GM13977 (cell line): ENCODE results near the gene FAM107B.
"Not testable (repeated sequence)": the region's sequence is repeated elsewhere in the genome, so short reads cannot be mapped to it uniquely, and the experiment has no call there.

Experiments used
- DNase-seq: peaks from one replicate; pipeline ENCODE4 v3.0.0; 2012; ENCODE audit warnings: low spot score
- in situ Hi-C: fragments of 300-500 bp; cut with MboI; formaldehyde crosslinking; loops from one replicate; pipeline ENCODE4 v1.12.0; 2022; ENCODE audit warnings: low sequenced_read_pairs, low pct_unique_long_range_greater_than_20kb, mixed read lengths, inconsistent platforms; ENCODE audit not compliant: unreplicated experiment
- TF ChIP-seq, protein P1 (sequence below): IDR thresholded peaks from 2 replicates; pipeline ENCODE4 v1.5.1; 2012; ENCODE audit warnings: mild to moderate bottlenecking, control low read depth; ENCODE audit not compliant: insufficient read depth; ENCODE audit errors: extremely low read depth, missing control alignments

FAM107B gene

DNA sequence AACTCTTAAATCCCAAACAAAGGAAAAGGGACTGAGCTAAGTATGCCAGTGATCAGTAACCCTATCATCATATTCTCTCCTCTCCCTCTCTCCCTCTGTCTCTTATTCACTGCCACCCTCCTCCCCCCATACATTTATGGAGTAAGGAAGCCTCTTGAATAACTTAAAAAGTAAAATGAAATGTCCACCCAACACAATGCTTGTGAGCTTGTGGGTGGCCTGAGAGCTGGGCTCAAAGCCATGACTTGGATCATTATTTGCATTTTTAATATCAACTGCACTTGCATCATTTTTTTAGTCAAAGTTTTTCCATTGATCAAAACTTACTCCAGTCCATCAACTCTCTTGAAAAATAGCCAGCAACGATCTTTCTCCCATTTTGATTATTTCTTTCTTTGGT, 46.8 kb downstream of the FAM107B start:
- in situ Hi-C loops = no loop called here
- no peak for DNase-seq
- TF ChIP-seq, protein P1, sequence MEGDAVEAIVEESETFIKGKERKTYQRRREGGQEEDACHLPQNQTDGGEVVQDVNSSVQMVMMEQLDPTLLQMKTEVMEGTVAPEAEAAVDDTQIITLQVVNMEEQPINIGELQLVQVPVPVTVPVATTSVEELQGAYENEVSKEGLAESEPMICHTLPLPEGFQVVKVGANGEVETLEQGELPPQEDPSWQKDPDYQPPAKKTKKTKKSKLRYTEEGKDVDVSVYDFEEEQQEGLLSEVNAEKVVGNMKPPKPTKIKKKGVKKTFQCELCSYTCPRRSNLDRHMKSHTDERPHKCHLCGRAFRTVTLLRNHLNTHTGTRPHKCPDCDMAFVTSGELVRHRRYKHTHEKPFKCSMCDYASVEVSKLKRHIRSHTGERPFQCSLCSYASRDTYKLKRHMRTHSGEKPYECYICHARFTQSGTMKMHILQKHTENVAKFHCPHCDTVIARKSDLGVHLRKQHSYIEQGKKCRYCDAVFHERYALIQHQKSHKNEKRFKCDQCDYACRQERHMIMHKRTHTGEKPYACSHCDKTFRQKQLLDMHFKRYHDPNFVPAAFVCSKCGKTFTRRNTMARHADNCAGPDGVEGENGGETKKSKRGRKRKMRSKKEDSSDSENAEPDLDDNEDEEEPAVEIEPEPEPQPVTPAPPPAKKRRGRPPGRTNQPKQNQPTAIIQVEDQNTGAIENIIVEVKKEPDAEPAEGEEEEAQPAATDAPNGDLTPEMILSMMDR = no peak

DNA sequence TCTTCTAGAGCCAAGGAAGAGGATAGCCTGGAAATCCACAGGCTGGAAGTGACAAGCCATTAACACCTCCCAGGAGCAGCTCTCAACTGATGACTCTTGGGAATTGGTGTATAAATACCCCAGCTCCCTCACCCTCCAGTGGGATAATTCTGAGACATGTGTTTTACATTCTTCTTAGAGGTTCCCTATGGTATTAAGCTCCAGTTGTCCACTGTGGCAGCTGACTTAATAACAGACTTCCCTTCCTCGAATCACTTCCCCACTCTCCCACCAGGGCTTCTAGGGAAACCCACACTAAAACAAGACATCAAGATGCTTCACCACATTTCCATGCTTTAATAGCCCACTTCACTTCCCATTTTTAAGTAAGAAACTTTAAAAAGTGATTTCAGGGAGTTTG, 47.2 kb downstream of the FAM107B start:
- TF ChIP-seq, protein P1 = no peak
- DNase-seq = no peak
- in situ Hi-C loops = no loop called here

DNA sequence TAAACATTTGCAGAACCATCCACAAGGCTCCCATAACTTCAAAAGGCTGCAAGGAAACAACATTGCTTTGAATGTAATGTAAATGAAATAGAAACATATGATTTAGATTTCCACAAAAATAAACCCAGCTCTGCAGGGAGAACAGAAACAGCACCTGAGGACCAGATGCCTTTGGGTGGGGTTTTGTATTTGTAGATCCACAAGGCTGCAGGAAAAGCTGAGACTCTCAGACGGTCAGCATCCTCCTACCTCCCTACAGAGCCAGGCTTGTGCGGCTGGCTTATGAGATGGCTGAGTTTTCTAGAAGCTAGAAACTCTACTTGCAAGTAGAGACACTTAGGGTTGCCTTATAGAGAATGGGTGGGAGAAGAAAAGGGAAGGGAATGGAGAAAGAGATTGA, 49.8 kb downstream of the FAM107B start:
- in situ Hi-C loops = no loop called here

DNA sequence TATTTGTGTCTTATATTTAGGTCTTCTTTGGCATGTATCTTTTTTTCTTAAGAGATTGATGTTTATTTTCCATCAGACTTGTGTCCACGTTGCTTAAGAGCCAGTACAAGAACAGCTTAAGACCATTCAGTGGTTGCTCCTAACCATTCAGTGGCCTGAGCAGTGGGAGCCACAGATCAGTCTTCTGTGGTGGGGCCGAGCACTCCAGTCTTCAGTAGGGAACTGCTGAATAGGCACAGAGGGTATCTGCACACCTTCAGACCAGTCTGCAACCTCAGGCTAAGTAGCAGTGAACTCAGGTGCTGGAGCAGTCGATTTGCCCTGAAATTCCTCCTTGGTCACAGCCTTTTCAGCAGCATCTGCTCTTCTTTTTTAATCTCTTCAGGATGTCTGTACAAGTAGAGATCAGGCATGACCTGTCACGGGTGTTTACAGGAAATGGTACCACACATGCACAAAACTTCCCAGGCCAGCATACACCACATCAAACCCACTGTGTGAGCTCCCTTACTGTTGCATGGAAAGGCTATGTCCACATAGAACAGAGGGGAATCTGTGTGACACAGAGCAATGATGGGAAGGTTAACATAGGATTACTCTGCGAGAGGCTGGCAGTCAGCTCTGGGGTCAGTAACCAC, 51.5 kb downstream of the FAM107B start:
- TF ChIP-seq, protein P1 = no peak
- in situ Hi-C loops = no loop called here
- DNase-seq = no peak

More for the DNA sequence above, 49.8 kb downstream of the FAM107B start:
- TF ChIP-seq, protein P1 = no peak
- DNase-seq = no peak

DNA sequence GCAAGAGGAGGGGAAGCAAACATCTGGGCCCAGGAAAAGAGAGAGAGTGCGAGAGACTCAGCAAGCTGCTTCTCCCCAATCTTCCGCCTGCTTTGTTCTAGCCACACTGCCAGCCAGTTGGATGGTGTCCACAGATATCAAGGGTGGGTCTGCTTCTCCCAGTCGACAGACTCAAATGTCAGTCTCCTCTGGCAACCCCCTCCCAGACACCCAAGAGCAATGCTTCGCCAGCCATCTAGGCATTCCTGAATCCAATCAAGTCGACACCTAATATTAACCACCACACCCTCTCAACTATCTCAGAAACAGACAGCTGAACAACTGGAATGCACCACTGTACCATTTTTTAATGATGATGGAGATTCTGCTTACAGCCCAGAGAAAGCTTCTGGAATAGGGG, 57.1 kb downstream of the FAM107B start:
- TF ChIP-seq, protein P1 = no peak
- in situ Hi-C loops = no loop called here
- DNase-seq = no peak

DNA sequence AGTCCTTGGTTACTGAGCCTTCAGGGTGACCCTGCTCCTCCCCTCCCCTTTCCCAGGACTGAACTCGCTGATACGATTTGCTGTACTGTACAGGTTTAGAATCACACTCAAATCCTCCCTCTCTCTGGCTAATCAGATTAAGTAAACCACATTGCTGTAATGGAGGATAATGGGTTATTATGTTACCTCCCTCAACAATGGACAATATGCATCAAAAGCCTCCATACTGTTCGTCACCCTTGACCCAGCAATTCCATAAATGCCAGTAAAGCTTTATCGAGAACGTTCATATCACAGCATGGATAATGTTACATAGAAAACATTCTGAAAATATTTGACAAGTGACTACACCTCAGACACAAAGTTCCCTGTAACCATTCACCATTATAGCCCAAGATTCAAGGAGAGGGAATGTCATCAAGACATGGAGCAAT, 61.7 kb downstream of the FAM107B start:
- in situ Hi-C loops = no loop called here
- TF ChIP-seq, protein P1 = no peak
- no peak for DNase-seq

DNA sequence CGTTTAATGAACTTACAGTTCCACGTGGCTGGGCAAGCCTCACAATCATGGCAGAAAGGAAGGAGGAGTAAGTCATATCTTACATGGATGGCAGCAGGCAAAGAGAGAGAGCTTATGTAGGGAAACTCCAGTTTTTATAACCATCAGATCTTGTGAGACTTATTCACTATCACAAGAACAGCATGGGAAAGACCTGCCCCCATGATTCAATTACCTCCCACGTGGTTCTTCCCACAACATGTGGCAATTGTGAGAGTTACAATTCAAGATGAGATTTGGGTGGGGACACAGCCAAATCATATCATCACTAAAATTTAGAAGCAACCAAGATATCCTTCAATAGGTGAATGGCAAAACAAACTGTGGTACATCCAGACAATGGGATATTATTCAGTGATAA, 65.4 kb downstream of the FAM107B start:
- DNase-seq, in situ Hi-C loops: not testable (repeated sequence)
